H9 (cell line): ENCODE data around the gene TDRD9. TPM values are rescaled to one million over a fixed set of nuclear protein-coding genes. Genes with fewer than 3 reads are reported as not detected.
A peak's percentile ranks its signal among the peaks of the same experiment; 100 is the strongest.

Experiments used
- DNase-seq: peaks from one replicate; pipeline ENCODE4 v3.0.0-alpha.2; 2017
- H2AFZ ChIP-seq: one replicate; pipeline ENCODE4 v1.6.1; 2013; ENCODE audit warnings: mild to moderate bottlenecking, low read length, control low read depth, moderate library complexity
- H2AK5ac ChIP-seq: 2 replicates; pipeline ENCODE4 v1.6.1; 2013; ENCODE audit warnings: low read length, control low read depth, mixed read lengths; ENCODE audit not compliant: insufficient read length
- H2BK120ac ChIP-seq: one replicate; pipeline ENCODE4 v1.6.1; 2013; ENCODE audit warnings: low read depth, mild to moderate bottlenecking, low read length, control low read depth, inconsistent platforms; ENCODE audit not compliant: poor library complexity, severe bottlenecking
- H2BK12ac ChIP-seq: 2 replicates; pipeline ENCODE4 v1.6.1; 2013; ENCODE audit warnings: low read length, control low read depth, mixed read lengths, low read depth; ENCODE audit not compliant: insufficient read length
- H2BK15ac ChIP-seq: 2 replicates; pipeline ENCODE4 v1.6.1; 2013; ENCODE audit warnings: low read depth, low read length, control low read depth
- H2BK20ac ChIP-seq: one replicate; pipeline ENCODE4 v1.6.1; 2013; ENCODE audit warnings: low read depth, mild to moderate bottlenecking, low read length, control low read depth, inconsistent platforms; ENCODE audit not compliant: poor library complexity, severe bottlenecking
- H2BK5ac ChIP-seq: 2 replicates; pipeline ENCODE4 v1.6.1; 2013; ENCODE audit warnings: low read length, control low read depth, mixed read lengths; ENCODE audit not compliant: insufficient read length
- H3K14ac ChIP-seq: 2 replicates; pipeline ENCODE4 v1.6.1; 2013; ENCODE audit warnings: low read length, control low read depth; ENCODE audit not compliant: insufficient read depth
- H3K18ac ChIP-seq: 2 replicates; pipeline ENCODE4 v1.6.1; 2013; ENCODE audit warnings: low read depth, mild to moderate bottlenecking, mixed read lengths, low read length, control low read depth; ENCODE audit not compliant: insufficient read length
- H3K23ac ChIP-seq: 2 replicates; pipeline ENCODE4 v1.6.1; 2013; ENCODE audit warnings: low read length, control low read depth, mixed read lengths, low read depth; ENCODE audit not compliant: insufficient read length
- H3K23me2 ChIP-seq: 2 replicates; pipeline ENCODE4 v1.6.1; 2013; ENCODE audit warnings: low read depth, mild to moderate bottlenecking, mixed read lengths, low read length, control low read depth; ENCODE audit not compliant: insufficient read length, poor library complexity, severe bottlenecking
- H3K27ac ChIP-seq: 2 replicates; pipeline ENCODE4 v1.5.1; 2013; ENCODE audit warnings: low read length, control low read depth, mixed read lengths, low read depth; ENCODE audit not compliant: insufficient read length
- H3K27me3 ChIP-seq: 2 replicates; pipeline ENCODE4 v1.6.1; 2013; ENCODE audit warnings: low read length, control low read depth, inconsistent platforms; ENCODE audit not compliant: insufficient read depth
- H3K4ac ChIP-seq: 2 replicates; pipeline ENCODE4 v1.6.1; 2013; ENCODE audit warnings: low read depth, mild to moderate bottlenecking, control low read depth, inconsistent platforms, low read length, moderate library complexity
- H3K4me1 ChIP-seq: 2 replicates; pipeline ENCODE4 v1.6.1; 2013; ENCODE audit warnings: low read length, control low read depth, inconsistent platforms; ENCODE audit not compliant: insufficient read depth
- H3K4me2 ChIP-seq: 2 replicates; pipeline ENCODE4 v1.6.1; 2013; ENCODE audit warnings: low read length, control low read depth, mixed read lengths; ENCODE audit not compliant: insufficient read length, insufficient read depth
- H3K56ac ChIP-seq: 2 replicates; pipeline ENCODE4 v1.6.1; 2013; ENCODE audit warnings: low read depth, mild to moderate bottlenecking, mixed read lengths, low read length, control low read depth; ENCODE audit not compliant: insufficient read length
- H3K79me1 ChIP-seq: 2 replicates; pipeline ENCODE4 v1.6.1; 2013; ENCODE audit warnings: low read depth, mild to moderate bottlenecking, moderate library complexity, low read length, control low read depth, inconsistent platforms; ENCODE audit not compliant: insufficient read depth, poor library complexity, severe bottlenecking
- H3K79me2 ChIP-seq: 2 replicates; pipeline ENCODE4 v1.6.1; 2013; ENCODE audit warnings: low read length, control low read depth, inconsistent platforms; ENCODE audit not compliant: insufficient read depth
- H3K9ac ChIP-seq: 2 replicates; pipeline ENCODE4 v1.6.1; 2013; ENCODE audit warnings: low read length, control low read depth, mixed read lengths; ENCODE audit not compliant: insufficient read length; ENCODE audit errors: extremely low read depth
- H3K9me3 ChIP-seq: one replicate; pipeline ENCODE4 v1.6.1; 2013; ENCODE audit warnings: low read depth, low read length, inconsistent platforms; ENCODE audit not compliant: control insufficient read depth
- H3T11ph ChIP-seq: one replicate; pipeline ENCODE4 v1.6.1; 2013; ENCODE audit warnings: mild to moderate bottlenecking, low read length, control low read depth, inconsistent platforms
- H4K20me1 ChIP-seq: one replicate; pipeline ENCODE4 v1.6.1; 2013; ENCODE audit not compliant: control insufficient read depth, insufficient read length, insufficient read depth
- H4K5ac ChIP-seq: 2 replicates; pipeline ENCODE4 v1.6.1; 2013; ENCODE audit warnings: low read depth, mild to moderate bottlenecking, mixed read lengths, low read length, control low read depth; ENCODE audit not compliant: insufficient read length
- H4K8ac ChIP-seq: replicated peaks from 2 replicates; pipeline ENCODE4 v1.6.1; 2013; ENCODE audit warnings: low read length, control low read depth, mixed read lengths, low read depth; ENCODE audit not compliant: insufficient read length
- H4K91ac ChIP-seq: 2 replicates; pipeline ENCODE4 v1.6.1; 2013; ENCODE audit warnings: low read depth, mild to moderate bottlenecking, moderate library complexity, mixed read lengths, low read length, control low read depth; ENCODE audit not compliant: insufficient read length
- H3K27ac Mint-ChIP-seq, 3 experiments: 2 replicates in 2 of 3; 3 replicates in 1 of 3; pipeline ENCODE4 v1.8.0; 2020 to 2021; ENCODE audit warnings: mixed read lengths in 3 of 3, mild to moderate bottlenecking in 1 of 3, moderate library complexity in 1 of 3
- H3K27me3 Mint-ChIP-seq: 2 replicates; pipeline ENCODE4 v1.8.0; 2021; ENCODE audit warnings: low read depth, mild to moderate bottlenecking, moderate library complexity, mixed read lengths
- H3K36me3 Mint-ChIP-seq, 3 experiments: 2 replicates in 2 of 3; 3 replicates in 1 of 3; pipeline ENCODE4 v1.8.0; 2020 to 2021; ENCODE audit warnings: low read depth in 3 of 3, mixed read lengths in 3 of 3; ENCODE audit not compliant: insufficient read depth in 1 of 3
- H3K4me1 Mint-ChIP-seq, 2 experiments: 2 replicates each; pipeline ENCODE4 v1.8.0; 2020; ENCODE audit warnings: mixed read lengths in 2 of 2
- H3K4me3 Mint-ChIP-seq, 2 experiments: 2 replicates in 1 of 2; 3 replicates in 1 of 2; pipeline ENCODE4 v1.8.0; 2020 to 2021; ENCODE audit warnings: mild to moderate bottlenecking in 2 of 2, mixed read lengths in 2 of 2, moderate library complexity in 1 of 2
- H3K9me3 Mint-ChIP-seq, 2 experiments: 2 replicates in 1 of 2; 3 replicates in 1 of 2; pipeline ENCODE4 v1.8.0; 2020; ENCODE audit warnings: mild to moderate bottlenecking in 2 of 2, mixed read lengths in 2 of 2, moderate library complexity in 1 of 2
- WGBS: extraction: QIAGEN DNeasy Blood & Tissue Kit; methylation state at CpG from one replicate; pipeline ENCODE4 v1.1.7; 2013; ENCODE audit warnings: missing lambda C conversion rate, low lambda C conversion rate, mixed read lengths; ENCODE audit not compliant: insufficient read length; ENCODE audit errors: extremely low coverage; 5-methylcytosine and 5-hydroxymethylcytosine counted together
- total RNA-seq: library from RNA; stranded (reverse); gene quantifications from 2 replicates; pipeline ENCODE4 v1.2.1, GENCODE V29; 2021
- TF ChIP-seq, protein P1 (sequence below): fragments of 200-600 bp; sonication (generic); conservative IDR thresholded peaks from 3 replicates; pipeline ENCODE4 v1.8.0; 2021; ENCODE audit warnings: antibody characterized with exemption, mild to moderate bottlenecking

Gene TDRD9
- total RNA-seq, 1 experiment from 2014 or later: not detected

DNA sequence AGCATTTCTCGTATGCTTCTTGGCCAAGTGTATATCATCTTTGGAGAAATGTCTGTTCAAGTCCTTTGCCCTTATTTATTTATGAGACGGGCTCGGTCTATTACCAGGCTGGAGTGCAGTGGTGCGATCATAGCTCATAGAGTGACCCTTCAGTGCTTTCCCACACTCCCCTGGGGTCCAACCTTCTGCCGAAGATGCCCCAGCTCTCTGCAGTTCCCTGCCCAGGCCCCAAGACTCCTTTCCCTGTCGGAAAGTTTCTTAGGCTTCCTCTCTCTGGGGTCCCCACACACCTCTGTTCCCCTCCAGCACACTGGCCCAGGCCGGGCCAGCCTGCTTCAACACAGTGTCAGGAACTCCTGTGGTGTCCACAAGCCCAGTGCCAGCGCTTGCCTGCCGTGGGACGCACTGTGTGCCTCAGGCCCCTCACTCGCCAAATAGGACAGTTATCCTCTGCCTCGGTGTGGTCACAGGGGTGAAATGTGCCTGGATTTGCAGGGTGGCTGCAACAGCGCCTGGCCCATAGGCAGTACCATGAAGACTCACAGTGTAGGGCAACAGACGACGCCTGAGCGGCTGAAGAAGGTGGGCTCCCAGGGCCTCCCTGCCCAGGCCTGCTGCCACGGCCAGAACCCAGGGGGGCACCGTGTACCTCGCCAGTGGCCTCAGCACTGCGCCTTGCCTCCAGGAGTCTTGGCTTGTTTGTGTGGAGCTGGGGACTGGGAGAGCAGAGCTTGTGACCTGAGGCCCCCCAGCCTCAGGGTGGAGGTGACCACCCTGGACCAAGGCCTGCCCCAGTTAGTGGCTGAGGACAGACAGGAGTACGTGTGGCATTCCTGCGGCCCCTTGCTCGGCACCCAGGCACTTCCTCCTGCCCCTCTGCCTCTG, 152.4 kb downstream of the TDRD9 start:
- Histone ChIP-seq H3K14ac (no peak overlapping the region; the same call in 1 of the 2 replicates), H2BK15ac (no peak overlapping the region), H2BK5ac (peak overlapping the region; percentile 56), H3K23me2 (no peaks in the 10 kb centered on the region), H2AFZ (no peak overlapping the region), H3K9ac (no peak overlapping the region), H3K27ac (no peak overlapping the region), H4K8ac (no peak overlapping the region), H3K4me2 (no peak overlapping the region), H3K27me3 (no peaks in the 10 kb centered on the region), H4K20me1 (no peaks in the 10 kb centered on the region), H2BK120ac (no peak overlapping the region), H3K9me3 (no peaks in the 10 kb centered on the region), H2BK20ac (no peak overlapping the region), H4K5ac (no peak overlapping the region), H2AK5ac (no peak overlapping the region), H3K4me1 (no peaks in the 10 kb centered on the region), H3K4ac (no peak overlapping the region; the same call in 1 of the 2 replicates), H3K23ac (no peak overlapping the region), H2BK12ac (no peak overlapping the region), H4K91ac (no peak overlapping the region), H3K79me2 (no peaks in the 10 kb centered on the region), H3K79me1 (no peaks in the 10 kb centered on the region), H3K18ac (no peak overlapping the region), H3K56ac (no peak overlapping the region), H3T11ph (no peak overlapping the region)
- H3K4me3 Mint-ChIP-seq: no peak overlapping the region
- H3K9me3 Mint-ChIP-seq: no peaks in the 10 kb centered on the region; a peak in 1 of 5 replicates
- peaks cover 6 to 10% of the 10 kb centered on the region in 2 experiments for H3K4me1 Mint-ChIP-seq
- H3K27ac Mint-ChIP-seq: no peak overlapping the region
- WGBS: no CpG with 5 or more reads among the region's 23 CpGs
- no peaks in the 10 kb centered on the region for H3K36me3 Mint-ChIP-seq
- H3K27me3 Mint-ChIP-seq: peaks cover 6% of the 10 kb centered on the region
- DNase-seq: no peak
- TF ChIP-seq, protein P1, sequence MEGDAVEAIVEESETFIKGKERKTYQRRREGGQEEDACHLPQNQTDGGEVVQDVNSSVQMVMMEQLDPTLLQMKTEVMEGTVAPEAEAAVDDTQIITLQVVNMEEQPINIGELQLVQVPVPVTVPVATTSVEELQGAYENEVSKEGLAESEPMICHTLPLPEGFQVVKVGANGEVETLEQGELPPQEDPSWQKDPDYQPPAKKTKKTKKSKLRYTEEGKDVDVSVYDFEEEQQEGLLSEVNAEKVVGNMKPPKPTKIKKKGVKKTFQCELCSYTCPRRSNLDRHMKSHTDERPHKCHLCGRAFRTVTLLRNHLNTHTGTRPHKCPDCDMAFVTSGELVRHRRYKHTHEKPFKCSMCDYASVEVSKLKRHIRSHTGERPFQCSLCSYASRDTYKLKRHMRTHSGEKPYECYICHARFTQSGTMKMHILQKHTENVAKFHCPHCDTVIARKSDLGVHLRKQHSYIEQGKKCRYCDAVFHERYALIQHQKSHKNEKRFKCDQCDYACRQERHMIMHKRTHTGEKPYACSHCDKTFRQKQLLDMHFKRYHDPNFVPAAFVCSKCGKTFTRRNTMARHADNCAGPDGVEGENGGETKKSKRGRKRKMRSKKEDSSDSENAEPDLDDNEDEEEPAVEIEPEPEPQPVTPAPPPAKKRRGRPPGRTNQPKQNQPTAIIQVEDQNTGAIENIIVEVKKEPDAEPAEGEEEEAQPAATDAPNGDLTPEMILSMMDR: no peak
